Endothelial cell of umbilical vein (primary cell): ENCODE measurements around the gene ITPRIP. TPM values are rescaled to one million over a fixed set of nuclear protein-coding genes. Genes with fewer than 3 reads are reported as not detected.

Source experiments
- BruUV-seq: library from RNA; stranded (reverse); fragments of 400-500 nt; replicated peaks from 2 replicates; lab custom pipeline; 2021; lab: Mats Ljungman, UMichigan
- CTCF ChIA-PET: fragments of 300-600, 350-600 bp; sonication (Branson Sonifier 250); formaldehyde crosslinking; loops from one replicate; lab custom pipeline; 2021; ENCODE audit warnings: antibody characterized with exemption, inconsistent platforms; lab: Charles Lee
- POLR2A ChIA-PET: fragments of 300-600, 350-600 bp; sonication (Branson Sonifier 250); formaldehyde crosslinking; loops from one replicate; lab custom pipeline; 2021; ENCODE audit warnings: antibody characterized with exemption, inconsistent platforms; lab: Charles Lee
- DNase-seq: peaks from one replicate; pipeline ENCODE4 v3.0.0-alpha.2; 2011; ENCODE audit warnings: low read depth, low spot score
- FAIRE-seq: peaks from 2 replicates; lab custom pipeline; 2011; peaks lifted over from hg19 to GRCh38; lab: Jason Lieb, UNC
- H2AFZ ChIP-seq: 2 replicates; pipeline ENCODE4 v1.6.0; 2012; ENCODE audit warnings: low read depth, low read length, control low read depth, inconsistent platforms
- H3K27ac ChIP-seq: 2 replicates; pipeline ENCODE4 v1.5.1; 2011; ENCODE audit warnings: low read depth, mild to moderate bottlenecking, control low read depth, low read length, moderate library complexity; ENCODE audit not compliant: insufficient read depth
- H3K27me3 ChIP-seq, 2 experiments: 2 replicates each; pipeline versions ENCODE4 v1.6.0 to v1.6.1; 2011; ENCODE audit warnings: low read length in 2 of 2, mixed read lengths in 1 of 2; ENCODE audit not compliant: control insufficient read depth in 2 of 2, insufficient read depth in 2 of 2
- H3K36me3 ChIP-seq, 2 experiments: 2 replicates in 1 of 2; 3 replicates in 1 of 2; pipeline ENCODE4 v1.5.1; 2011; ENCODE audit warnings: low read length in 2 of 2, mild to moderate bottlenecking in 1 of 2, moderate library complexity in 1 of 2; ENCODE audit not compliant: control insufficient read depth in 2 of 2, insufficient read depth in 2 of 2; ENCODE audit errors: extremely low read depth in 1 of 2
- H3K4me1 ChIP-seq: 3 replicates; pipeline ENCODE4 v1.5.1; 2011; ENCODE audit warnings: mild to moderate bottlenecking, low read length; ENCODE audit not compliant: control insufficient read depth, insufficient read depth; ENCODE audit errors: extremely low read depth
- H3K4me2 ChIP-seq: 2 replicates; pipeline ENCODE4 v1.6.1; 2011; ENCODE audit warnings: low read length, control low read depth, mixed read lengths; ENCODE audit not compliant: insufficient read depth
- H3K4me3 ChIP-seq, 3 experiments: fragments of 200-600 bp in 1 of 3; sonication (generic), shearing (Covaris generic) in 1 of 3; replicated peaks in 1 of 3; 2 replicates each; pipeline ENCODE4 v1.5.1; 2011 to 2016; ENCODE audit warnings: control low read depth in 3 of 3, low read length in 3 of 3, mild to moderate bottlenecking in 2 of 3, inconsistent platforms in 1 of 3, low read depth in 1 of 3, moderate library complexity in 1 of 3; ENCODE audit not compliant: insufficient read depth in 1 of 3
- H3K79me2 ChIP-seq: 2 replicates; pipeline ENCODE4 v1.6.0; 2012; ENCODE audit warnings: low read length, inconsistent platforms; ENCODE audit not compliant: control insufficient read depth, insufficient read depth
- H3K9ac ChIP-seq: replicated peaks from 2 replicates; pipeline ENCODE3; 2011; ENCODE audit warnings: low read length, control low read depth; ENCODE audit not compliant: insufficient read depth; ENCODE audit errors: extremely low read depth
- H3K9me1 ChIP-seq: replicated peaks from 3 replicates; pipeline ENCODE4 v1.6.0; 2011; ENCODE audit warnings: mild to moderate bottlenecking, low read length; ENCODE audit not compliant: control insufficient read depth, insufficient read depth; ENCODE audit errors: extremely low read depth
- H3K9me3 ChIP-seq: replicated peaks from 2 replicates; pipeline ENCODE4 v1.5.1; 2012; ENCODE audit warnings: low read length, inconsistent platforms; ENCODE audit not compliant: control insufficient read depth, insufficient read depth
- H4K20me1 ChIP-seq: replicated peaks from 2 replicates; pipeline ENCODE3; 2011; ENCODE audit warnings: mild to moderate bottlenecking, low read length; ENCODE audit not compliant: control insufficient read depth, insufficient read depth; ENCODE audit errors: extremely low read depth
- FOS ChIP-seq: IDR thresholded peaks from 2 replicates; pipeline ENCODE4 v1.6.1; 2011; ENCODE audit warnings: mild to moderate bottlenecking, low read length, moderate library complexity, borderline replicate concordance; ENCODE audit not compliant: insufficient read depth
- GATA2 ChIP-seq: IDR thresholded peaks from 2 replicates; pipeline ENCODE4 v1.7.0; 2011; ENCODE audit warnings: low read depth, mild to moderate bottlenecking, moderate library complexity, mixed read lengths, low read length; ENCODE audit not compliant: insufficient read length, insufficient read depth
- JUN ChIP-seq: IDR thresholded peaks from 2 replicates; pipeline ENCODE4 v1.6.1; 2011; ENCODE audit warnings: borderline replicate concordance, low read depth; ENCODE audit not compliant: insufficient read length, insufficient read depth
- dilution Hi-C: fragments of 300-500 bp; cut with MboI; formaldehyde crosslinking; loops from one replicate; pipeline ENCODE4 v1.15.0; 2019; ENCODE audit warnings: low sequenced_read_pairs; ENCODE audit not compliant: extremely low pct_ligation_motif_present
- intact Hi-C: fragments of 100-400 bp; cut with micrococcal nuclease; formaldehyde crosslinking; loops from one replicate; pipeline ENCODE4 v1.10.0; 2022
- polyA plus RNA-seq, 4 experiments: library from polyadenylated mRNA; depleted of rRNA in 3 of 4; stranded (reverse) in 3 of 4; unstranded in 1 of 4; fragments of >200 nt; gene quantifications; 2 replicates each; pipeline versions ENCODE4 v1.2.1 to v1.2.3, GENCODE V29; 2011 to 2012; ENCODE audit warnings: missing spikeins in 1 of 4
- total RNA-seq: library from RNA; stranded (reverse); gene quantifications from 2 replicates; pipeline ENCODE4 v1.2.3, GENCODE V29; 2021
- TF ChIP-seq, protein P1 (sequence below), 2 donors: IDR thresholded peaks; 1 replicate in 1 of 2; 2 replicates in 1 of 2; pipeline ENCODE4 v1.5.1; 2011; ENCODE audit warnings: low read length in 2 of 2, mild to moderate bottlenecking in 2 of 2, moderate library complexity in 2 of 2, control low read depth in 1 of 2, inconsistent platforms in 1 of 2, low read depth in 1 of 2; ENCODE audit not compliant: insufficient read depth in 1 of 2; ENCODE audit errors: extremely low read depth in 1 of 2

ITPRIP gene
- total and polyA plus RNA-seq, 2 donors (not counting 3 experiments of a cell fraction or from before 2014, with no cell fraction given) = 31.4 to 33.2 TPM

DNA sequence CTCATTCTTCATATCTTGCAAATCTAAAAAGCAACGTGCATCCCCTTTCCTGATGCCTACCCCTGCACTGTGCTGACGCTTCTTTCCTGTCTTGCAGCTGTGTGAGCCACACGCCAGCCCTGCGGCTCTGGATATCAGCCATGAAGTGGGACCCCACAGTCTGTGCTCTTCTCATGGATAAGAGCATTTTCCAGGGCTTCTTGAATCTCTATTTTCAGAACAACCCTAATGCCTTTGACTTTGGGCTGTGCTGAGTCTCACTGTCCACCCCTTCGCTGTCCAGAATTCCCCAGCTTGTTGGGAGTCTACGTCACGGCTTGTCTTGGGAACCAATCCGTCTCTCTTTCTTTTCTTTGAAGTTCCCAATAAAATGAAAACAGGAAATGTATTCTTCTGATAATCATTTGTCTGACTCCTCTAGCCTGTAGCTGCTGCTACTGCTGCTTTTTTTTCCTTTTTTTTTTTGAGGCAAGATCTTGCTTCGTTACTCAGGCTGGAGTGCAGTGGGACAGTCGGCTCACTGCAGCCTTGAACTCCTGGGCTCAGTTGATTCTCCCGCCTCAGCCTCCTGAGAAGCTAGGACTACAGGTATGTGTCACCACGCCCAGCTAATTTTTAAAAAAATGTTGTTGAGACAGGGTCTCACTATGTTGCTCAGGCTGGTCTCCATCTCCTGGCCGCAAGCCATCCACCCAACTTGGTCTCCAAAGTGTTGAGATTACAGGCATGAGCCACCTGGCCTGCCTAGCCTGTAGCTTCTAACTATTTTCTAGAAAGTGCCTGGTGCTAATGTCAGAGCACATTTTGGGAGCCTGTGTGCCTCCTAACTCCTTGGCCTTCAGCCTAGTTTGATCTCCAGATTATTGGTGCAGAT, 39.0 kb downstream of the ITPRIP start:
- H3K4me2 ChIP-seq = peak overlapping the region; percentile 33
- intact Hi-C loops = no loop called here
- ChIA-PET POLR2A (no interaction called here), CTCF (interaction anchor here (1.1 to 3.4 kb wide), 9 partner anchors 9 to 411 kb away, joined by 3 to 34 read pairs (median 6); partner anchors contain the start of genes CFAP58 and ITPRIP)
- peak overlapping the region; percentile 46 for H3K9ac ChIP-seq
- H3K36me3 ChIP-seq = no peaks in the 10 kb centered on the region
- no peaks in the 10 kb centered on the region for H3K9me1 ChIP-seq
- H2AFZ ChIP-seq = peak overlapping the region; percentile 7
- H3K4me1 ChIP-seq = peaks cover 29% of the 10 kb centered on the region
- dilution Hi-C loops = no loop called here
- H3K4me3 ChIP-seq = no peak overlapping the region
- FAIRE-seq (peak; percentile 46), DNase-seq (peak; percentile 56)
- H4K20me1 ChIP-seq = no peaks in the 10 kb centered on the region
- no peaks in the 10 kb centered on the region for H3K9me3 ChIP-seq
- H3K27ac ChIP-seq = peak overlapping the region; percentile 89
- H3K79me2 ChIP-seq = no peaks in the 10 kb centered on the region
- BruUV-seq = no TSS peak
- TF ChIP-seq JUN = no peak
- TF ChIP-seq GATA2 = peak; percentile 39
- H3K27me3 ChIP-seq = no peaks in the 10 kb centered on the region

- no peaks in the 10 kb centered on the region for H3K79me2 ChIP-seq
- CTCF ChIA-PET = interaction anchor here (1.1 to 8.8 kb wide), 10 partner anchors 7 to 410 kb away, joined by 3 to 136 read pairs (median 11); partner anchors contain the start of genes CFAP58 and ITPRIP
- H3K27me3 ChIP-seq = no peaks in the 10 kb centered on the region
- no peak overlapping the region for H3K9ac ChIP-seq
- no peak overlapping the region for H2AFZ ChIP-seq
- no peak for TF ChIP-seq FOS
- TF ChIP-seq, protein P1, sequence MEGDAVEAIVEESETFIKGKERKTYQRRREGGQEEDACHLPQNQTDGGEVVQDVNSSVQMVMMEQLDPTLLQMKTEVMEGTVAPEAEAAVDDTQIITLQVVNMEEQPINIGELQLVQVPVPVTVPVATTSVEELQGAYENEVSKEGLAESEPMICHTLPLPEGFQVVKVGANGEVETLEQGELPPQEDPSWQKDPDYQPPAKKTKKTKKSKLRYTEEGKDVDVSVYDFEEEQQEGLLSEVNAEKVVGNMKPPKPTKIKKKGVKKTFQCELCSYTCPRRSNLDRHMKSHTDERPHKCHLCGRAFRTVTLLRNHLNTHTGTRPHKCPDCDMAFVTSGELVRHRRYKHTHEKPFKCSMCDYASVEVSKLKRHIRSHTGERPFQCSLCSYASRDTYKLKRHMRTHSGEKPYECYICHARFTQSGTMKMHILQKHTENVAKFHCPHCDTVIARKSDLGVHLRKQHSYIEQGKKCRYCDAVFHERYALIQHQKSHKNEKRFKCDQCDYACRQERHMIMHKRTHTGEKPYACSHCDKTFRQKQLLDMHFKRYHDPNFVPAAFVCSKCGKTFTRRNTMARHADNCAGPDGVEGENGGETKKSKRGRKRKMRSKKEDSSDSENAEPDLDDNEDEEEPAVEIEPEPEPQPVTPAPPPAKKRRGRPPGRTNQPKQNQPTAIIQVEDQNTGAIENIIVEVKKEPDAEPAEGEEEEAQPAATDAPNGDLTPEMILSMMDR (IDR thresholded peaks at IDR 0.05; ENCODE audit: extremely low read depth in 1 of 2, insufficient read depth in 1 of 2, low read depth in 1 of 2, low read length in 2 of 2) = peak; percentile 57 to 61
- H3K9me1 ChIP-seq = no peaks in the 10 kb centered on the region
- H3K4me2 ChIP-seq = no peak overlapping the region
- dilution Hi-C loops (no loop called here), intact Hi-C loops (no loop called here)
- H3K4me3 ChIP-seq = no peak overlapping the region
- no peaks in the 10 kb centered on the region for H3K36me3 ChIP-seq
- DNase-seq (no peak), FAIRE-seq (no peak)
- no peaks in the 10 kb centered on the region for H3K9me3 ChIP-seq
- BruUV-seq = no TSS peak
- H3K4me1 ChIP-seq = peaks cover 40% of the 10 kb centered on the region
- H4K20me1 ChIP-seq = no peaks in the 10 kb centered on the region
- no peak overlapping the region for H3K27ac ChIP-seq
- POLR2A ChIA-PET = no interaction called here
Measured at GRCh38 chr10:104297697-104298660, 40.3 kb downstream of the ITPRIP start.
